ENCODE data around the gene USP3. TPM values are rescaled to one million over a fixed set of nuclear protein-coding genes. Genes with fewer than 3 reads are reported as not detected.
A peak's percentile ranks its signal among the peaks of the same experiment; 100 is the strongest.

The USP3 gene
- total and polyA plus RNA-seq, 10 of the 15 experiments (the other 5 are each of a cell fraction or from before 2014, with no cell fraction given) = 23.8 to 64.5 (median 50.3) TPM

DNA sequence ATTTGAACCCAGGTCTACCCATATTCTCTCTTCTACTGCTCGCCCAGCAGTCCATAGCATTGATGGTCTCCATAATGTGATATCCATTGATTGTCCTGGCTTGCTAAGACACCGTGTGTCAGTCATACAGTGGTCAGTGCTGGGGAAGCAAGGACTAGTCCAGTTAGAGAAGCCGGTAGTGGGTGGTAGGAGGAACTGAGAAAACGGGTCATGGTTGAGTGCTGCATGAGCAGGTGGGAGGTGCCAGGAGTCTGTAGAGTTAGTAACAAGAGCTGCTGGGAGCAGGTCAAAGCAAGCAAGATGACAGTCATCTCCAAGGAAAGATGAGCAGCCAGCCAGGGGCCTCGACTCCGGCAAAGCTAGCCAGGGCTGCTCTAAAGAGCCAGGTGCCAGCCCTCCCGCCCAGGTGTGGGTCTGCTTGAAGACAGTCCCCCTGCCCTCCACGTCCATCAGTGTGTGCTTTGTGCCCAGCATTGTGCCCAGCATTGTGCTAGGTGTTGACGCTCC, 29.5 kb upstream of the USP3 start (continued):
- TF ChIP-seq, protein P1, sequence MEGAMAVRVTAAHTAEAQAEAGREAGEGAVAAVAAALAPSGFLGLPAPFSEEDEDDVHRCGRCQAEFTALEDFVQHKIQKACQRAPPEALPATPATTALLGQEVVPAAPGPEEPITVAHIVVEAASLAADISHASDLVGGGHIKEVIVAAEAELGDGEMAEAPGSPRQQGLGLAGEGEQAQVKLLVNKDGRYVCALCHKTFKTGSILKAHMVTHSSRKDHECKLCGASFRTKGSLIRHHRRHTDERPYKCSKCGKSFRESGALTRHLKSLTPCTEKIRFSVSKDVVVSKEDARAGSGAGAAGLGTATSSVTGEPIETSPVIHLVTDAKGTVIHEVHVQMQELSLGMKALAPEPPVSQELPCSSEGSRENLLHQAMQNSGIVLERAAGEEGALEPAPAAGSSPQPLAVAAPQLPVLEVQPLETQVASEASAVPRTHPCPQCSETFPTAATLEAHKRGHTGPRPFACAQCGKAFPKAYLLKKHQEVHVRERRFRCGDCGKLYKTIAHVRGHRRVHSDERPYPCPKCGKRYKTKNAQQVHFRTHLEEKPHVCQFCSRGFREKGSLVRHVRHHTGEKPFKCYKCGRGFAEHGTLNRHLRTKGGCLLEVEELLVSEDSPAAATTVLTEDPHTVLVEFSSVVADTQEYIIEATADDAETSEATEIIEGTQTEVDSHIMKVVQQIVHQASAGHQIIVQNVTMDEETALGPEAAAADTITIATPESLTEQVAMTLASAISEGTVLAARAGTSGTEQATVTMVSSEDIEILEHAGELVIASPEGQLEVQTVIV (IDR thresholded peaks at IDR 0.05; ENCODE audit: borderline replicate concordance, partially characterized antibody) = no peak
- TF ChIP-seq ZSCAN29 (IDR thresholded peaks at IDR 0.05) = peak; percentile 51; the same call in 1 of the 2 replicates
- TF ChIP-seq, protein P2, sequence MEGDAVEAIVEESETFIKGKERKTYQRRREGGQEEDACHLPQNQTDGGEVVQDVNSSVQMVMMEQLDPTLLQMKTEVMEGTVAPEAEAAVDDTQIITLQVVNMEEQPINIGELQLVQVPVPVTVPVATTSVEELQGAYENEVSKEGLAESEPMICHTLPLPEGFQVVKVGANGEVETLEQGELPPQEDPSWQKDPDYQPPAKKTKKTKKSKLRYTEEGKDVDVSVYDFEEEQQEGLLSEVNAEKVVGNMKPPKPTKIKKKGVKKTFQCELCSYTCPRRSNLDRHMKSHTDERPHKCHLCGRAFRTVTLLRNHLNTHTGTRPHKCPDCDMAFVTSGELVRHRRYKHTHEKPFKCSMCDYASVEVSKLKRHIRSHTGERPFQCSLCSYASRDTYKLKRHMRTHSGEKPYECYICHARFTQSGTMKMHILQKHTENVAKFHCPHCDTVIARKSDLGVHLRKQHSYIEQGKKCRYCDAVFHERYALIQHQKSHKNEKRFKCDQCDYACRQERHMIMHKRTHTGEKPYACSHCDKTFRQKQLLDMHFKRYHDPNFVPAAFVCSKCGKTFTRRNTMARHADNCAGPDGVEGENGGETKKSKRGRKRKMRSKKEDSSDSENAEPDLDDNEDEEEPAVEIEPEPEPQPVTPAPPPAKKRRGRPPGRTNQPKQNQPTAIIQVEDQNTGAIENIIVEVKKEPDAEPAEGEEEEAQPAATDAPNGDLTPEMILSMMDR (IDR thresholded peaks at IDR 0.05 in 2 of 3, conservative IDR thresholded peaks at IDR 0.05 in 1 of 3; ENCODE audit: control insufficient read depth in 2 of 3, extremely low read depth in 1 of 3, insufficient read depth in 1 of 3, low read depth in 3 of 3, low read length in 3 of 3) = no peak
- TF ChIP-seq, protein P3, sequence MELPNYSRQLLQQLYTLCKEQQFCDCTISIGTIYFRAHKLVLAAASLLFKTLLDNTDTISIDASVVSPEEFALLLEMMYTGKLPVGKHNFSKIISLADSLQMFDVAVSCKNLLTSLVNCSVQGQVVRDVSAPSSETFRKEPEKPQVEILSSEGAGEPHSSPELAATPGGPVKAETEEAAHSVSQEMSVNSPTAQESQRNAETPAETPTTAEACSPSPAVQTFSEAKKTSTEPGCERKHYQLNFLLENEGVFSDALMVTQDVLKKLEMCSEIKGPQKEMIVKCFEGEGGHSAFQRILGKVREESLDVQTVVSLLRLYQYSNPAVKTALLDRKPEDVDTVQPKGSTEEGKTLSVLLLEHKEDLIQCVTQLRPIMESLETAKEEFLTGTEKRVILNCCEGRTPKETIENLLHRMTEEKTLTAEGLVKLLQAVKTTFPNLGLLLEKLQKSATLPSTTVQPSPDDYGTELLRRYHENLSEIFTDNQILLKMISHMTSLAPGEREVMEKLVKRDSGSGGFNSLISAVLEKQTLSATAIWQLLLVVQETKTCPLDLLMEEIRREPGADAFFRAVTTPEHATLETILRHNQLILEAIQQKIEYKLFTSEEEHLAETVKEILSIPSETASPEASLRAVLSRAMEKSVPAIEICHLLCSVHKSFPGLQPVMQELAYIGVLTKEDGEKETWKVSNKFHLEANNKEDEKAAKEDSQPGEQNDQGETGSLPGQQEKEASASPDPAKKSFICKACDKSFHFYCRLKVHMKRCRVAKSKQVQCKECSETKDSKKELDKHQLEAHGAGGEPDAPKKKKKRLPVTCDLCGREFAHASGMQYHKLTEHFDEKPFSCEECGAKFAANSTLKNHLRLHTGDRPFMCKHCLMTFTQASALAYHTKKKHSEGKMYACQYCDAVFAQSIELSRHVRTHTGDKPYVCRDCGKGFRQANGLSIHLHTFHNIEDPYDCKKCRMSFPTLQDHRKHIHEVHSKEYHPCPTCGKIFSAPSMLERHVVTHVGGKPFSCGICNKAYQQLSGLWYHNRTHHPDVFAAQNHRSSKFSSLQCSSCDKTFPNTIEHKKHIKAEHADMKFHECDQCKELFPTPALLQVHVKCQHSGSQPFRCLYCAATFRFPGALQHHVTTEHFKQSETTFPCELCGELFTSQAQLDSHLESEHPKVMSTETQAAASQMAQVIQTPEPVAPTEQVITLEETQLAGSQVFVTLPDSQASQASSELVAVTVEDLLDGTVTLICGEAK (IDR thresholded peaks at IDR 0.05; ENCODE audit: borderline replicate concordance) = no peak
- TF ChIP-seq GABPA (IDR thresholded peaks at IDR 0.05; ENCODE audit: low read depth) = no peak
- TF ChIP-seq JUNB (IDR thresholded peaks at IDR 0.05) = peak; percentile 10; the same call in 1 of the 2 replicates
- TF ChIP-seq SPI1 (IDR thresholded peaks at IDR 0.05; ENCODE audit: borderline replicate concordance, insufficient read depth, low read depth, low read length) = peak; percentile 99
- TF ChIP-seq, protein P4, sequence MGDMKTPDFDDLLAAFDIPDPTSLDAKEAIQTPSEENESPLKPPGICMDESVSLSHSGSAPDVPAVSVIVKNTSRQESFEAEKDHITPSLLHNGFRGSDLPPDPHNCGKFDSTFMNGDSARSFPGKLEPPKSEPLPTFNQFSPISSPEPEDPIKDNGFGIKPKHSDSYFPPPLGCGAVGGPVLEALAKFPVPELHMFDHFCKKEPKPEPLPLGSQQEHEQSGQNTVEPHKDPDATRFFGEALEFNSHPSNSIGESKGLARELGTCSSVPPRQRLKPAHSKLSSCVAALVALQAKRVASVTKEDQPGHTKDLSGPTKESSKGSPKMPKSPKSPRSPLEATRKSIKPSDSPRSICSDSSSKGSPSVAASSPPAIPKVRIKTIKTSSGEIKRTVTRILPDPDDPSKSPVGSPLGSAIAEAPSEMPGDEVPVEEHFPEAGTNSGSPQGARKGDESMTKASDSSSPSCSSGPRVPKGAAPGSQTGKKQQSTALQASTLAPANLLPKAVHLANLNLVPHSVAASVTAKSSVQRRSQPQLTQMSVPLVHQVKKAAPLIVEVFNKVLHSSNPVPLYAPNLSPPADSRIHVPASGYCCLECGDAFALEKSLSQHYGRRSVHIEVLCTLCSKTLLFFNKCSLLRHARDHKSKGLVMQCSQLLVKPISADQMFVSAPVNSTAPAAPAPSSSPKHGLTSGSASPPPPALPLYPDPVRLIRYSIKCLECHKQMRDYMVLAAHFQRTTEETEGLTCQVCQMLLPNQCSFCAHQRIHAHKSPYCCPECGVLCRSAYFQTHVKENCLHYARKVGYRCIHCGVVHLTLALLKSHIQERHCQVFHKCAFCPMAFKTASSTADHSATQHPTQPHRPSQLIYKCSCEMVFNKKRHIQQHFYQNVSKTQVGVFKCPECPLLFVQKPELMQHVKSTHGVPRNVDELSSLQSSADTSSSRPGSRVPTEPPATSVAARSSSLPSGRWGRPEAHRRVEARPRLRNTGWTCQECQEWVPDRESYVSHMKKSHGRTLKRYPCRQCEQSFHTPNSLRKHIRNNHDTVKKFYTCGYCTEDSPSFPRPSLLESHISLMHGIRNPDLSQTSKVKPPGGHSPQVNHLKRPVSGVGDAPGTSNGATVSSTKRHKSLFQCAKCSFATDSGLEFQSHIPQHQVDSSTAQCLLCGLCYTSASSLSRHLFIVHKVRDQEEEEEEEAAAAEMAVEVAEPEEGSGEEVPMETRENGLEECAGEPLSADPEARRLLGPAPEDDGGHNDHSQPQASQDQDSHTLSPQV (IDR thresholded peaks at IDR 0.05) = no peak
- TF ChIP-seq LARP7 (IDR thresholded peaks at IDR 0.05) = no peak
- no peak for TF ChIP-seq ESRRA (IDR thresholded peaks at IDR 0.05; ENCODE audit: low read length)
- TF ChIP-seq, protein P5, sequence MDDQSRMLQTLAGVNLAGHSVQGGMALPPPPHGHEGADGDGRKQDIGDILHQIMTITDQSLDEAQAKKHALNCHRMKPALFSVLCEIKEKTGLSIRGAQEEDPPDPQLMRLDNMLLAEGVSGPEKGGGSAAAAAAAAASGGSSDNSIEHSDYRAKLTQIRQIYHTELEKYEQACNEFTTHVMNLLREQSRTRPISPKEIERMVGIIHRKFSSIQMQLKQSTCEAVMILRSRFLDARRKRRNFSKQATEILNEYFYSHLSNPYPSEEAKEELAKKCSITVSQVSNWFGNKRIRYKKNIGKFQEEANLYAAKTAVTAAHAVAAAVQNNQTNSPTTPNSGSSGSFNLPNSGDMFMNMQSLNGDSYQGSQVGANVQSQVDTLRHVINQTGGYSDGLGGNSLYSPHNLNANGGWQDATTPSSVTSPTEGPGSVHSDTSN (IDR thresholded peaks at IDR 0.05; ENCODE audit: insufficient replicate concordance, low read depth, low read length) = peak; percentile 90
- TF ChIP-seq NR2C2 (IDR thresholded peaks at IDR 0.05; ENCODE audit: borderline replicate concordance, control insufficient read depth, insufficient read length, low read depth) = no peak
- TF ChIP-seq CBFB (IDR thresholded peaks at IDR 0.05; ENCODE audit: low read depth) = no peak; the same call in 1 of the 2 replicates
- no peak for TF ChIP-seq YBX1 (IDR thresholded peaks at IDR 0.05)
- 0 out of 2 replicates have a peak, but pooled peaks have one; percentile 9 for TF ChIP-seq RFX5 (IDR thresholded peaks at IDR 0.05; ENCODE audit: low read depth, low read length)
- no peak for TF ChIP-seq HDAC6 (IDR thresholded peaks at IDR 0.05; ENCODE audit: unreplicated experiment)
